K562 (cell line): ENCODE results near the gene BLOC1S3. TPM values are rescaled to one million over a fixed set of nuclear protein-coding genes. Genes with fewer than 3 reads are reported as not detected.

Experiments used
- ARID2 ChIP-seq: fragments of 450-650 bp; IDR thresholded peaks from 2 replicates; pipeline ENCODE4 v1.6.1; 2017; ENCODE audit warnings: antibody characterized with exemption, mild to moderate bottlenecking
- GABPA ChIP-seq: fragments of 200-800 bp; sonication (Bioruptor generic); conservative IDR thresholded peaks from 2 replicates; pipeline ENCODE4 v1.6.1; 2016; ENCODE audit warnings: low read depth, missing genetic modification characterization, missing compliant biosample characterization
- RBFOX2 ChIP-seq: fragments of 200-400 bp; formaldehyde crosslinking; IDR thresholded peaks from 2 replicates; pipeline ENCODE4 v1.6.1; 2017; ENCODE audit warnings: low read depth, mild to moderate bottlenecking, low read length, moderate library complexity
- SFPQ ChIP-seq: fragments of 200-400 bp; formaldehyde crosslinking; IDR thresholded peaks from 2 replicates; pipeline ENCODE4 v1.6.1; 2017; ENCODE audit warnings: mild to moderate bottlenecking, low read depth, low read length, moderate library complexity
- TEAD2 ChIP-seq: fragments of 450-650 bp; IDR thresholded peaks from 2 replicates; pipeline ENCODE4 v1.6.1; 2016; ENCODE audit warnings: missing genetic modification characterization, control low read depth, missing compliant biosample characterization
- TFAP4 ChIP-seq: sonication (generic); formaldehyde crosslinking; IDR thresholded peaks from 2 replicates; pipeline ENCODE4 v1.8.0; 2022; ENCODE audit warnings: missing genetic modification reagents, mild to moderate bottlenecking, moderate library complexity, borderline replicate concordance
- VEZF1 ChIP-seq: fragments of 200-800 bp; sonication (Bioruptor generic); IDR thresholded peaks from 2 replicates; pipeline ENCODE4 v1.6.1; 2017; ENCODE audit warnings: missing genetic modification characterization, missing compliant biosample characterization
- polyA plus RNA-seq, 8 experiments: library from polyadenylated mRNA; depleted of rRNA in 4 of 8; stranded (reverse) in 5 of 8; unstranded in 3 of 8; fragments of >200 nt; fragmentation: Nextera tagmentation in 2 of 8; fragmentation: Illumina TruSeq in 1 of 8; extraction: Ambion mirVana in 2 of 8; extraction: Trizol in 1 of 8; gene quantifications; 2 replicates each; pipeline versions ENCODE4 v1.2.1 to v1.2.3, GENCODE V29; 2011 to 2014; ENCODE audit warnings: inconsistent platforms in 1 of 8, missing spikeins in 1 of 8
- total RNA-seq, 7 experiments: library from RNA; depleted of rRNA in 6 of 7; stranded (reverse); fragments of >200 nt in 6 of 7; fragmentation: Illumina TruSeq in 2 of 7; extraction: Trizol in 2 of 7; gene quantifications; 2 replicates each; pipeline versions ENCODE4 v1.2.1 to v1.2.3, GENCODE V29; 2011 to 2021; ENCODE audit warnings: low replicate concordance in 1 of 7

BLOC1S3 gene
- total and polyA plus RNA-seq, 9 of the 15 experiments (the other 6 are each of a cell fraction or from before 2014, with no cell fraction given): 3.9 to 20.2 (median 10.4) TPM

- TF ChIP-seq VEZF1 (CRISPR knock-in tag): peak; percentile 56; the same call in 1 of the 2 replicates
- 0 out of 2 replicates have a peak, but pooled peaks have one; percentile 39 for TF ChIP-seq TFAP4 (CRISPR knock-in tag)
- TF ChIP-seq RBFOX2: 0 out of 2 replicates have a peak, but pooled peaks have one; percentile 37
- peak; percentile 7; the same call in 1 of the 2 replicates for TF ChIP-seq GABPA (tag)
- no peak for TF ChIP-seq SFPQ
- no peak for TF ChIP-seq ARID2
- TF ChIP-seq TEAD2 (tag): no peak
These were observed 9.7 kb upstream of the BLOC1S3 start (continued) for GRCh38 chr19:45168767-45169351.
